GM12875 (cell line): ENCODE results near the gene ZFHX3.

Experiments
- H3K4me3 ChIP-seq: one replicate; pipeline ENCODE4 v1.5.1; 2011; ENCODE audit warnings: low read depth, low read length, control low read depth
- CTCF ChIP-seq: IDR thresholded peaks from 2 replicates; pipeline ENCODE4 v1.5.1; 2011; ENCODE audit warnings: low read depth, mild to moderate bottlenecking, control low read depth, inconsistent platforms, low read length, moderate library complexity, borderline replicate concordance; ENCODE audit not compliant: insufficient read depth

Gene ZFHX3

GRCh38 chr16:72744076-72744793, 303.7 kb downstream of the ZFHX3 start:
- no peak for TF ChIP-seq CTCF
- H3K4me3 ChIP-seq = no peak overlapping the region

GRCh38 chr16:72743011-72743761, 304.7 kb downstream of the ZFHX3 start:
- no peak overlapping the region for H3K4me3 ChIP-seq
- no peak for TF ChIP-seq CTCF

DNA sequence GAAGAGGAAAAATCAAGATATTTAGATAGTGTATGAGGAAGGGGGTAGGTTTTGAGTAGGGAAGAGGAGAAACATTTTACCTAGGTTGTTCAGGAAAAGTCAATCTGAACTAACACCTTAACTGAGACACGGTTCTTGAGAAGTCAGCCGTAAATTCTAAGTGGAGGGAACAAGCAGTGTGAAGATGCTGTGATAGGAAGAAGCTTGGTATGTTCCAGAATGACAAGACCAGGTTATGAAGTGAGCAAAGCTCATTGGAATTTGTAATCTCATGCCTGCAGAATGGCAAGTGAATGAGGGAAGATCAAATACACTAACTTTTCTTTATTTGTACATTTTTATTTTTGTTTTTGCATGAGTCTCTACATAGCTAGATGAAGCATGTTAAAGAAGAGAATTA, 307.6 kb downstream of the ZFHX3 start:
- no peak overlapping the region for H3K4me3 ChIP-seq
- no peak for TF ChIP-seq CTCF

DNA sequence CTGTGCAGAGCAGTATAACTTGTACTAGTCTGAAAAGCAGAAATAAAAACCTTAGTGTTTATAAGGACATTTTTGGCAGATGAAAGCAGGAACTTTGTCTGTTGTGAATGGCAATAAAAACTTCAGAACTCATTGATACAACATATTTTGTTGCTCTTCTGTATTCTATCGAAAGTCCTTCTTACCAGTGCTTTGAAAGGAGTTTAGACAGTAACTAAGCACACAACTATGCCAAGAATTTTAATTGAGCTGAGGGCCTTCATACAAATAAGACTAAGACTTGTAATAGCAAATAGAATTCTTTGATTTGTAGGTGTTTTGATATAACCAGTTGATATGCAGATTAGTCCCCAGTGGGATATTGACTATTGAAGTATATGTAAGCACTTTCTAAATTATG, 308.4 kb downstream of the ZFHX3 start:
- no peak for TF ChIP-seq CTCF
- no peak overlapping the region for H3K4me3 ChIP-seq

- TF ChIP-seq CTCF = no peak
- no peak overlapping the region for H3K4me3 ChIP-seq
Observed at GRCh38 chr16:72736074-72736473, 311.9 kb downstream of the ZFHX3 start.
